ENCODE measurements around the gene GRM8.

Gene GRM8

GRCh38 chr7:126978865-126979264 is 273.9 kb downstream of the GRM8 start (continued):
- TF ChIP-seq ZNF114 (tag by site-specific recombination; IDR thresholded peaks at IDR 0.05): no peak
- no peak for TF ChIP-seq KLF1 (tag by site-specific recombination; IDR thresholded peaks at IDR 0.05)
- TF ChIP-seq ZNF701 (tag by site-specific recombination; IDR thresholded peaks at IDR 0.05): no peak

DNA sequence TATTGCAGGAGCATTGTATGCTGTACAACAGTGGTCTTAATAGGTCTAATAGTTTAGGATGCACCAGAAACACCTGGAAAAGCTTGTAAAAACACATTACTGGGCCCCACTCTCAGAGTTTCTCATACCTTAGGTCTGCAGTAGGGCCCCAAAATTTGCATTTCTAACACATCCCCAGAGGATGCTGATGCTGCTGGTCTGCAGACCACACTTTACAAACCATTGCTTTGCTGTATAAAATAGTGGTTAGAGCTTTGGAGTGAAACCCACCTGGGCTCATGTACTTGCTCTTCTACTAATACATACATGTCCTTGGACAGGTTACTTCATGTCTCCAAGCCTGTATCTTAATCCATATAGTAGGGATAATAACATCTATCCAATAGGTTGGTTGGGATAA is 279.7 kb downstream of the GRM8 start:
- CTCF ChIA-PET: no interaction called here
- POLR2A ChIA-PET: no interaction called here
- no peak overlapping the region for H3K27ac ChIP-seq (ENCODE audit: extremely low read depth, low read depth, low read length)
- no peaks in the 10 kb centered on the region for H3K36me3 ChIP-seq (ENCODE audit: control insufficient read depth in 2 of 2, insufficient read depth in 1 of 2, low read length in 2 of 2)
- no peaks in the 10 kb centered on the region for H3K9me3 ChIP-seq (ENCODE audit: control insufficient read depth, insufficient read depth, low read depth, low read length)
- H3K4me1 ChIP-seq (ENCODE audit: control insufficient read depth, insufficient read depth, low read length): no peaks in the 10 kb centered on the region
- TF ChIP-seq YY1 (tag by site-specific recombination; IDR thresholded peaks at IDR 0.05) (no peak), ZNF488 (tag by site-specific recombination; IDR thresholded peaks at IDR 0.05) (no peak), ZBTB11 (tag by site-specific recombination; conservative IDR thresholded peaks at IDR 0.05; ENCODE audit: low read depth) (no peak), ZNF169 (tag by site-specific recombination; IDR thresholded peaks at IDR 0.05) (no peak), ZFHX2 (tag by site-specific recombination; conservative IDR thresholded peaks at IDR 0.05) (no peak), ELK4 (IDR thresholded peaks at IDR 0.05; ENCODE audit: borderline replicate concordance, low read depth, low read length) (no peak), ZNF175 (tag by site-specific recombination; IDR thresholded peaks at IDR 0.05) (no peak), ZNF184 (tag by site-specific recombination; IDR thresholded peaks at IDR 0.05) (no peak), ZNF132 (tag by site-specific recombination; IDR thresholded peaks at IDR 0.05; ENCODE audit: borderline replicate concordance) (no peak), BCL11A (tag by site-specific recombination; IDR thresholded peaks at IDR 0.05; ENCODE audit: low read depth) (no peak), PATZ1 (tag by site-specific recombination; IDR thresholded peaks at IDR 0.05) (no peak), ZNF596 (tag by site-specific recombination; IDR thresholded peaks at IDR 0.05) (no peak), ZNF530 (tag by site-specific recombination; IDR thresholded peaks at IDR 0.05; ENCODE audit: low read depth) (no peak), PRDM2 (tag by site-specific recombination; IDR thresholded peaks at IDR 0.05; ENCODE audit: borderline replicate concordance) (no peak), ZNF223 (tag by site-specific recombination; IDR thresholded peaks at IDR 0.05) (no peak), ZNF785 (tag by site-specific recombination; IDR thresholded peaks at IDR 0.05) (no peak), ZNF843 (tag by site-specific recombination; IDR thresholded peaks at IDR 0.05) (no peak)
- TF ChIP-seq, protein P1, sequence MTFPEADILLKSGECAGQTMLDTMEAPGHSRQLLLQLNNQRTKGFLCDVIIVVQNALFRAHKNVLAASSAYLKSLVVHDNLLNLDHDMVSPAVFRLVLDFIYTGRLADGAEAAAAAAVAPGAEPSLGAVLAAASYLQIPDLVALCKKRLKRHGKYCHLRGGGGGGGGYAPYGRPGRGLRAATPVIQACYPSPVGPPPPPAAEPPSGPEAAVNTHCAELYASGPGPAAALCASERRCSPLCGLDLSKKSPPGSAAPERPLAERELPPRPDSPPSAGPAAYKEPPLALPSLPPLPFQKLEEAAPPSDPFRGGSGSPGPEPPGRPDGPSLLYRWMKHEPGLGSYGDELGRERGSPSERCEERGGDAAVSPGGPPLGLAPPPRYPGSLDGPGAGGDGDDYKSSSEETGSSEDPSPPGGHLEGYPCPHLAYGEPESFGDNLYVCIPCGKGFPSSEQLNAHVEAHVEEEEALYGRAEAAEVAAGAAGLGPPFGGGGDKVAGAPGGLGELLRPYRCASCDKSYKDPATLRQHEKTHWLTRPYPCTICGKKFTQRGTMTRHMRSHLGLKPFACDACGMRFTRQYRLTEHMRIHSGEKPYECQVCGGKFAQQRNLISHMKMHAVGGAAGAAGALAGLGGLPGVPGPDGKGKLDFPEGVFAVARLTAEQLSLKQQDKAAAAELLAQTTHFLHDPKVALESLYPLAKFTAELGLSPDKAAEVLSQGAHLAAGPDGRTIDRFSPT (tag by site-specific recombination; IDR thresholded peaks at IDR 0.05): no peak
- no peak overlapping the region for H3K4me3 ChIP-seq (ENCODE audit: low read depth, low read length)
